Retinal pigment epithelial cell (primary cell): ENCODE results near the gene MARCHF10.
"Not testable (repeated sequence)": the region's sequence is repeated elsewhere in the genome, so short reads cannot be mapped to it uniquely, and the experiment has no call there.

Source experiments
- DNase-seq: peaks from one replicate; pipeline ENCODE4 v3.0.0-alpha.2; 2010; ENCODE audit warnings: low read depth
- H3K4me3 ChIP-seq: 2 replicates; pipeline ENCODE4 v1.5.1; 2011; ENCODE audit warnings: mild to moderate bottlenecking, low read length, control low read depth, moderate library complexity
- TF ChIP-seq, protein P1 (sequence below): conservative IDR thresholded peaks from 2 replicates; pipeline ENCODE4 v1.5.1; 2011; ENCODE audit warnings: low read depth, low read length, control low read depth, inconsistent platforms

MARCHF10 gene

GRCh38 chr17:62786646-62787045 is 21.5 kb downstream of the MARCHF10 start:
- no peak overlapping the region for H3K4me3 ChIP-seq
- no peak for DNase-seq

GRCh38 chr17:62785983-62786382 is 22.1 kb downstream of the MARCHF10 start:
- DNase-seq, H3K4me3 ChIP-seq: not testable (repeated sequence)

More at GRCh38 chr17:62786646-62787045, 21.5 kb downstream of the MARCHF10 start:
- TF ChIP-seq, protein P1, sequence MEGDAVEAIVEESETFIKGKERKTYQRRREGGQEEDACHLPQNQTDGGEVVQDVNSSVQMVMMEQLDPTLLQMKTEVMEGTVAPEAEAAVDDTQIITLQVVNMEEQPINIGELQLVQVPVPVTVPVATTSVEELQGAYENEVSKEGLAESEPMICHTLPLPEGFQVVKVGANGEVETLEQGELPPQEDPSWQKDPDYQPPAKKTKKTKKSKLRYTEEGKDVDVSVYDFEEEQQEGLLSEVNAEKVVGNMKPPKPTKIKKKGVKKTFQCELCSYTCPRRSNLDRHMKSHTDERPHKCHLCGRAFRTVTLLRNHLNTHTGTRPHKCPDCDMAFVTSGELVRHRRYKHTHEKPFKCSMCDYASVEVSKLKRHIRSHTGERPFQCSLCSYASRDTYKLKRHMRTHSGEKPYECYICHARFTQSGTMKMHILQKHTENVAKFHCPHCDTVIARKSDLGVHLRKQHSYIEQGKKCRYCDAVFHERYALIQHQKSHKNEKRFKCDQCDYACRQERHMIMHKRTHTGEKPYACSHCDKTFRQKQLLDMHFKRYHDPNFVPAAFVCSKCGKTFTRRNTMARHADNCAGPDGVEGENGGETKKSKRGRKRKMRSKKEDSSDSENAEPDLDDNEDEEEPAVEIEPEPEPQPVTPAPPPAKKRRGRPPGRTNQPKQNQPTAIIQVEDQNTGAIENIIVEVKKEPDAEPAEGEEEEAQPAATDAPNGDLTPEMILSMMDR = no peak

- TF ChIP-seq, protein P1 = no peak
- no peak for DNase-seq
- H3K4me3 ChIP-seq = no peak overlapping the region
Observed at GRCh38 chr17:62782730-62783270, 25.3 kb downstream of the MARCHF10 start.

- TF ChIP-seq, protein P1 = no peak
- no peak for DNase-seq
- H3K4me3 ChIP-seq = no peak overlapping the region
Observed at GRCh38 chr17:62781831-62782251, 26.3 kb downstream of the MARCHF10 start.

DNA sequence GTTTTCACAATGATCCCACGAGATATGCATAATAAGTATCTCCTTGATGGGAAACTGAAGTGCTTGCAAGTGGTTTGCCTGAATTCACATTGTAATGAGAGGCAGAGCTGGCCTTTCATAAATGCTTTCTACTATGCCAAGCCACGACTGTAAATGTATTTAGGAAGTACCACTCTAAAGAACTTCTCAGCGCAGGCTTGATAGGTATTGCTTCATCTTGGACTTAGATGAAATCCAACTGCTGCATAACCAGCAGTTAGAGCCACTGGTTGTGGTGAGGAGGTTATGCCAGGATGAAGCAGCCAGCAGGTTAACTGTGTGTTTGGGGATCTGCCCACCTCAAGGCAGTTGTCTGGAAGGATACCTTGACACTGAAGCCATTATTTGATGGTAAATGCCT is 26.8 kb downstream of the MARCHF10 start:
- DNase-seq = no peak
- H3K4me3 ChIP-seq = no peak overlapping the region

DNA sequence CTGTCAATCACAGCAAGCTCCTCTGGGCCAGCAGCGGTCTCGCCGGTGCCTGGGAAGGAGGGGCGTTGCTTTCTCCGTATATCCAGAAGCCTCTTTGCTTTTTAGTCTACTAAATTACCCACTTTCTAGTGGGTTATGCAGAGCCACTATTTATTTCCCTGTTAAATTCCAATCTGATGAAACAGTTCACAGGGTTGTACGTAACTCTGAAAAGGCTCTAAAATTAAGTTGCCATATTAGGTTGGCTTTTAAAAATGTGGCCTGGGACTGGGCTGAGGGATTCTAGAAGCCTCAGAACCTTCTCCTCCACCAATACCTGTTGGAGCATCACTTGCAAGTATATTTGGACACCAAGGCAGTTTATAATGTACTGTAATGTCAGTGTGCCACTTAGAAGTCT is 27.2 kb downstream of the MARCHF10 start:
- no peak for DNase-seq
- no peak overlapping the region for H3K4me3 ChIP-seq
- TF ChIP-seq, protein P1 = no peak

More for the DNA sequence above, 26.8 kb downstream of the MARCHF10 start:
- TF ChIP-seq, protein P1 = no peak

DNA sequence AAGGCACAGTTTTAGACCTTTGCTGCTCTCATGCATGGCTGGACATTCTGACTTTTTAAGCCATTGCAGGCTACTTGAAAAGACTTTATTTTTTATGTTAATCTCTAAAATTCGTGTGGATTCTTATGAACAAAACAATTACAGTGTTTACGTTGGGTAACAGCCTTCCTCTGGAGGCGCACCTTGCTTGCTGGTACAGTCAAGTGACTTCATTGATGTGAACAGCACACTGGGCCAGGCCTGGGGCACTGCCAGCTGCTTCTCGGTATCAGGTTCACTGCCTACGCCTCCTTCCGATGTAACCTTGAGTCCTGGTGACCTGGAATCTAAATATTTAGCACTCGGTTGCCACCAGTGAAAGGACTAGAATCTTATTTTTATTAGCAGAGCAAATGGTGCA is 27.8 kb downstream of the MARCHF10 start:
- no peak for DNase-seq
- TF ChIP-seq, protein P1 = no peak
- no peak overlapping the region for H3K4me3 ChIP-seq
